ENCODE data around the gene SRRD.

DNA sequence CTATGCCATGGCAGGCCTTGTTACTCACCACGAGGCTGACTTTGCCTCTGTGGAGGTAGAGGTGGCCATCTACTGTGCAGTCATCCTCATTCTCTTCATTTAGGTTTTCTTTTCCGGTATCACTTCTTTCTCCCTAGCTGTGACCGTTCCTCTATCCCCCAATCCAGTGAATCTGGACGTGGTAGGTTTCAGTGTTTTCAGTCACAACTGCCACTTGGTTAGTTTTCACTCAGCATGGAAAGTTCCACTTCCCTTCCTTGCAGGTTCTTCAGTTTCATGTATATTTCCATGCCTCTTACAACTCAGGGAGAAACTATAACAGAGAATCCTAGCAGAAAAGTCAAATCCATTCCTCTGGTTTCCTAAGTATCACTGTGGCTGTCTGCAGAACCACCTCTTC is 2.0 kb upstream of the SRRD start:
- no peak for TF ChIP-seq EP300 (IDR thresholded peaks at IDR 0.05)
- TF ChIP-seq POLR2AphosphoS5 (IDR thresholded peaks at IDR 0.05) = no peak
- TF ChIP-seq, protein P1, sequence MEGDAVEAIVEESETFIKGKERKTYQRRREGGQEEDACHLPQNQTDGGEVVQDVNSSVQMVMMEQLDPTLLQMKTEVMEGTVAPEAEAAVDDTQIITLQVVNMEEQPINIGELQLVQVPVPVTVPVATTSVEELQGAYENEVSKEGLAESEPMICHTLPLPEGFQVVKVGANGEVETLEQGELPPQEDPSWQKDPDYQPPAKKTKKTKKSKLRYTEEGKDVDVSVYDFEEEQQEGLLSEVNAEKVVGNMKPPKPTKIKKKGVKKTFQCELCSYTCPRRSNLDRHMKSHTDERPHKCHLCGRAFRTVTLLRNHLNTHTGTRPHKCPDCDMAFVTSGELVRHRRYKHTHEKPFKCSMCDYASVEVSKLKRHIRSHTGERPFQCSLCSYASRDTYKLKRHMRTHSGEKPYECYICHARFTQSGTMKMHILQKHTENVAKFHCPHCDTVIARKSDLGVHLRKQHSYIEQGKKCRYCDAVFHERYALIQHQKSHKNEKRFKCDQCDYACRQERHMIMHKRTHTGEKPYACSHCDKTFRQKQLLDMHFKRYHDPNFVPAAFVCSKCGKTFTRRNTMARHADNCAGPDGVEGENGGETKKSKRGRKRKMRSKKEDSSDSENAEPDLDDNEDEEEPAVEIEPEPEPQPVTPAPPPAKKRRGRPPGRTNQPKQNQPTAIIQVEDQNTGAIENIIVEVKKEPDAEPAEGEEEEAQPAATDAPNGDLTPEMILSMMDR (IDR thresholded peaks at IDR 0.05) = no peak

Data from sigmoid colon (tissue), 4 donors.